NCI-H446 treated with DMSO at 0.1 percent for 48 hours (cell line): ENCODE data around the gene CEP55.

Experiments
- DNase-seq: peaks from one replicate; lab custom pipeline; 2025; lab: John Stamatoyannopoulos, UW

Gene CEP55

DNA sequence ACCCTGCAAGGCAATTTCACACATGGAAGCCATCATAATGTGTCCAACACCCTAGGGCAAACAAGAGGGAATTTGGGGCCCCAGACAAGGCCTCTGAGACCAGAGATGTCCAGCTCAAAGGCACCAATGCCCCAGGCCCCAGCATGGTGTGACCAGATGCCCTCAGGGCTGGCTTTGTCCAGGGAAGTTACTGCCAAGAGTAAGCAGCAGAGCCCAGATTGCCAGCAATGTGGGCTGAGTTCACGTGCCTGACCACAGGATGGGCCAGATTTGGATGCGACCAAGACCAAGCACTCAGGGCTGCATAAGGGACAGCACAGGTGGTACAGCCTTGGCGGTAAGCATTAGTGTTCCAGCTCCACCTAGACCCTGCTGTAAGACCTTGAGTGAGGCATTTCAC lies 27.0 kb upstream of the CEP55 start:
- no peak for DNase-seq

DNA sequence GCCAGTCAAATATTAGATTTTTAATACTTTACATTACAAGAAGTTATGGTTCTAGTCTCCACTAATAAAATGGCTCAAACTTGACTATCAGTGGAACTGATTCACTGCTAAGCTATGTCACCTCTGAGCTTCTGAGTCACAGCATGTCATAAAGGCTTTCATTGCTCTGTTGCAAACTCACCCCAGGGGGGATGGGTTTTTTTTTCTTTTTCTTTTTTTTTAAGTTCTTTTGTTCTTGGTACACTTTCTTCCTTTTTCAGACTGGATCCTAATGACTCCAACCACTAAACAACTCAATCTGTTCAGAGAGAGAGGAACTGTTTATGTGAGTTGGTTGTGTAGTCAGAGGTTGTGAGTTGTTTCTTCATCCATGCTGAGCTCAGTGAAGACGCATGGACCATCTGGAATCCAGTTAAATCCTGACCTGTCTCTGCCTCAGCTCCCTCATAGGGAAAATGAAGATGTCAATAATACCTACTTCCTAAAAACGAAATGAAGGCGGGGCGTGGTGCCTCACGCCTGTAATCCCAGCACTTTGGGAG lies 25.2 kb upstream of the CEP55 start:
- DNase-seq = no peak

DNA sequence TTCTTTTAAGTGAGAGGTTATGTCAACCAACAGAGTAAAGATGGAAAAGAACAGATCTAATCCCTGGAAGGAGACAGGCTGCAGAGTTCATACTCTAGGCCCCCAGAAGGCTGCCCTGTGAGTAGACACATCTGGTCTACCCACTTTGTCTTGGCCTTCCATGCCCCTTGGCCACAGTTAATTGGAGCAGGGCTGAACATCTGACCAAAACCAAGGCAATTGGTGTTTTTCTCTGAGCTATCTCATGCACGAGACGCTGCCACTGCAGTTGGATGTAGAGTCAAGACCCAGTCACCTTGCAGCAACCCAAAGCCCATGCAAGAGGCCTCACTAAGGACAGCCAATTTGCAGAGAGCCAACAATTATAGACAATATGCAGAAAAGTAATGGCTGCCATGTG lies 23.3 kb upstream of the CEP55 start:
- no peak for DNase-seq

DNA sequence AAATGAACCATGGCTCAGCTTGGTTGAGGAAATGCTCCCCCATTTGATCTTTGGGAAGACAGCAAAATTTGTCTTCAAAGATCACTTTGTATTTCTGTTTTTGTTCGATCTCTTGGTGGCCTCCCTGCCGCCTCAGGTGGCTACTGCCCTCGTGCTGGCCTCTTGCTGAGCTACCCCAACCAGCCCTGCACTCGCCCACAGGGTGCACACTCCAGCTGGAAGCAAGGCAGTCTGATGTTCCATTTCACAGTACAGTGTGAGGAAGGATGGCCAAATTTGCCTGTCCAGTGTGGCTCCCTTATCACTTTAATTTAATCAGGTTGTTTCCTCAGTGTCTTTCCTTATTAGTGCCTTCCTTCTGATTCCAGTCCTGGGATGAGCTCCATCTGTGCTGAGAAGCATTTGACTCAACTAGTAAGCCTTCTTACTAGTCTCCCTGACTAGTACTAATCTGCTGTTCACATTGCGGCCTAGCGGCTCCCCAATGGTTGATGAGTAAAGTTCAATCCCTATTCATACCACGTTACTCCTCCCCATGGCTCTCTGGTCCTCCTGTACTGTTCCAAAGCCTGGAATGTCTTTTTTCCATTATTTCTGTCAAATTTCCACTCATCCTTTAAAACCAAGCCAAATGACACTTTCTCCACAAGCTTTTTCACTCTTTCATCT lies 22.5 kb upstream of the CEP55 start:
- no peak for DNase-seq

DNA sequence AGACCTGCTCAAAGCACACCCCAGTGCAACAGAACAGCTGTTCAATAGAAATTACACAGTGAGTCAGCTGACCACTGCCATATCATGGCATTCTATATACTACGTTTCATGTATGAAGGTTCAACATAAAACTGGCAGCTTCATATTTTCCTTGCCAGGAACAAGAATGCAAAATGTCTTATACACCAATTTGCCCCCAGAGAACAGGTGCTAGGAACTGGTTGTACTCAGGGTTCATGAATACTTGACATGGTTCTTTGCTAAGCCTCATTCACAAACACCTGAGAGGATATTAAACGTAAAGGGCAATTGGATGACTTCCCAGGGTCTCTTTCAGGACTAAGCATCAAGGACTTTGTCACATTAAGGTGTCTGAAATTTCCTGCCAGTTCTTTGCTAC lies 21.2 kb upstream of the CEP55 start:
- DNase-seq = no peak

DNA sequence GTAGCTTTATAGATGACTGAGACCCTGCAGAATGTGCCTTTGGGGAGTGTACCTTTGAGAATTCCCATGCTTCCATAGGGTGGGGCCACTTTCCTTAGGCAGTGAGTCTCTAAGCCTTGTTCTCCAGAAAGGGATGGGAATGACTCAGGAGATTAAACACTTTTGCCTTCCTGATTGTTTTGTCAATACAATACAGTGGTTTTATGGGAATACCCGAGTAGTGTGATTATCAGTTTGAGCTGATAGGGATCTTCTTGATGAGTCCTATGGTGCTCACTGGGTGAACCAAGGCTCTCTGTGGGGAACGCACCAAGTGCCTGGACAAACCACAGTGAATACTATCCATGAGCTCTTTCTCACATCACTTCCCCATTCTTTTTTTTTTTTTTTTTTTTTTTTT lies 20.5 kb upstream of the CEP55 start:
- no peak for DNase-seq

DNA sequence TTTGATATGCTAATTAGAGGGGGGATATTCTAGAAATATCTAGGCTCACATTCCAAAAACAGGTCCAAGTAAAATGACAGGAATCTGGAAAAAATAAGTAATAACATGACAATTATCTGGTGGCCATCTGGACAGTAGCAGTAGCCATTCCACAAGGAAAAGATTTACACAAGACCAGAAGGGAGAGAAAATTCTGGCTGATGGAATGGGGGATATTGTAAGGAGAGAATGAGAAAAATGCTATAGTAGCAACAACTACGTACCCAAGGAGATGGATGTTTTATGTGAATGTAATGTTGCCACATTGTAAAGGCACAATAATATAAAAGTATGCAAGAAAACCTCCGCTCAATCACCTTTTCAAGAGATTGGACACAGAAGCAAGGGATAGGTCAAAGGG lies 19.7 kb upstream of the CEP55 start:
- no peak for DNase-seq

DNA sequence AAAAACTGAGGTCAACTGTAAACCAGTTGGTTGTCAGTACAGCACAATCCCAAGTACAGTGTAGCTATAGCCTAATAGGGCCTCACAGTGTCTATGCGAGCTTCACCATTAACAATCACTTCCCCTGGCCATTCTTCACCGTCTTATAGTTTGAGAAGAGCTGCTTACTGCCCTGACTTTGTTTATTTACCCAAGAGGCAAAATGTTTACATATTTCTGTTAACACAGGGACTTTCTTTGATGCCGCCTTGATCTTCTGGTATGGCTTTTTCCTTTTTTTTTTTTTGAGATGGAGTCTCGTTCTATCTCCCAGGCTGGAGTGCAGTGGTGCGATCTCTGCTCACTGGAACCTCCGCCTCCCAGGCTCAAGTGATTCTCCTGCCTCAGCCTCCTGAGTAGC lies 17.5 kb upstream of the CEP55 start:
- DNase-seq = no peak

DNA sequence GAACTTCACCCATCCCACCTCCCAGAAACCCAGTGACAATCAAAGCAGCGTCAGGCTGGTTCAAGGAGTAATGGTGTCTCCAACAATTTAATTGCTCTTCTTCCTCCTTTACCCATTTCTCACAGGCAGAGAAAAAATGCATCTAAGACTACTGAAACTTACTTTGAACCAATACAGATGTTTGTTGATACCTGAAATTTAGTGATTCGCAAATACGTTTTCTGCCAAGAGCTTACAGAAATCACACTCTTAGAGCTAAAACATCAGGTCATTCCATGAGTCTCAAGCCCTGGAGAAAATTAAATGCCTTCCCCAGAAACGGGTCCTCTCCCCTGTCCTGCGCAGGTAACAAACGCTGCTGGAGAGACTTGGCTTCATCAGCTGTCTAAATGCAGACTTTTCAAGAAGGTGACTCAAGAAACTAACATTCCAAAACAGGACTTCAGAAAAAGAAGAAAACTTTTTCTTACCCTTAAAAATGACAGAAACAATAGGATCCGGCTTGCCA lies 14.7 kb upstream of the CEP55 start:
- DNase-seq = no peak

DNA sequence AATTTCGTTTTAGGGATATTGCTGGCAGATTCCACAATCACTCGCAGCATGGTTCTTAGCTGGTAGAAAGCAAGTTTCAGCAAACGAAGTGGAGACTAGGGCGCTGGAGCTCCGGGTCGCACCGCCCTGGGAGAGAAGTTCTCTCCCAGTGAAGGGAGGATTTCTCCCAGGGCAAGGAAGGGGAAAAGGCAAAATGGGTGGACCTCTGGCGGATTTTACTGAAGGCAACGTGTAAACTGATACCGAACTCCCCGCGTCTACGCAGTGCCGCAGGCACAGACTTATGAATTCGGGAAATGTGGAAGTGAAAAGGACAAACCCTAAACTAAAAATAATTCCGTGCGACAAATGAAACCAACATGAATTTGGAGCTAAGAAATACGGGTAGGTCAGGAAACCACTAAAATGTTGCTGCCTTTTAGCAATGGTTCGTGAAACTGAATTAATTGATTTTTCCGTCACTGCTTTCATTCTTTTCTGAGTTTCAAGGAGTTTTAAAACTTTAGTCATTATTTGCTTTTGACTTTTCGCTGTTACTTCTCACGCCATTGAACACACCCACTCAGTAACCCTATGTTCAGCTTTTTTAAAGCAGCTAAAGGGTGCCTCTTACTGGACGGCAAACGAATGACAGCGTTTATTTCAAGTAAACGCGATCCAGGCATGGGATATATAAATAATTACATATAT lies 14.1 kb upstream of the CEP55 start, which contains the start of gene MYOF:
Gene MYOF, minus strand, starts transcription at position 190 of the 690 bp plus-strand sequence. Its CDS starts 140 bp downstream, at position 50.
- no peak for DNase-seq

DNA sequence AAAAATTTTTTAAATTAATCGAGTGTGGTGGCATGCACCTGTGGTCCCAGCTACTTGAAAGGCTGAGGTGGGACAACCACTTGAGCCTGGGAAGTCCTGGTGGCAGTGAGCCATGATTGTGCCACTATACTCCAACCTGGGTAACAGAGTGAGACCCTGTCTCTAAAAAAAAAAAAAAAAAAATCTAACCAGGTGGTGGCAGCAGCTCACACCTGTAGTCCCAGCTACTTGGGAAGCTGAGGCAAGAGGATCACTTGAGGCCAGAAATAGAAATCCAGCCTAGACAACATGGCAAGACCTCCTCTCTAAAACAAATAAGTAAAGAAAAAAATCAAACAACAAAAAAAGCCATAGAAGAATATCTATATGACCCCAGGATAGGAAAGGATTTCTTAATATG lies 10.7 kb upstream of the CEP55 start:
- no peak for DNase-seq

DNA sequence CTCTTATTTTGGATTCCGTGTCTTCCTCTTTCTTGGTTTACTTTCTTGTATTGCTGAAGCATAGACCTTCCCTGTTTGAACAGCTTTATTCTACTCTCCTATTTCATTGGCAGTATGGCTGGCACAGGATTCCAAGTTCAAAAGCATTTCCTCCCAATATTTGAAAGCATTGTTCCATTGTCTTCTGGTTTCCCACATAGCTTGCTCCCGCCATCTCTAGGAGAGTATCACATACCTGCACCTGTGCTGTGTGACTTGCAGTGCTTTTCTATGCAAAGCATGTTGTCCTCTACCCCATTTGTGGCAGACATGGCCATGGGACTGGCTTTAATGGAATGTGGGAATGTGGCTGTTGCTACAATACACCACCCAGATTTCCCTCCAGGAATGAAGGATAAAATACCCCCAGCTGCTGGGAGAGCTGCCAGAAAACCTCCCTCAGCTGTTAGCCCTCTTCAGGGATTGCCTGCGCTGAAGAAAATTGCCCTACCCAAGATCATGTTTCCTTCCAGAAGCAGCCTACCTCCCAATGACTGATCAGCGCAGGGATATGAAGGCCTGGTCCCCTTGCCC lies 7.4 kb upstream of the CEP55 start:
- DNase-seq = no peak

DNA sequence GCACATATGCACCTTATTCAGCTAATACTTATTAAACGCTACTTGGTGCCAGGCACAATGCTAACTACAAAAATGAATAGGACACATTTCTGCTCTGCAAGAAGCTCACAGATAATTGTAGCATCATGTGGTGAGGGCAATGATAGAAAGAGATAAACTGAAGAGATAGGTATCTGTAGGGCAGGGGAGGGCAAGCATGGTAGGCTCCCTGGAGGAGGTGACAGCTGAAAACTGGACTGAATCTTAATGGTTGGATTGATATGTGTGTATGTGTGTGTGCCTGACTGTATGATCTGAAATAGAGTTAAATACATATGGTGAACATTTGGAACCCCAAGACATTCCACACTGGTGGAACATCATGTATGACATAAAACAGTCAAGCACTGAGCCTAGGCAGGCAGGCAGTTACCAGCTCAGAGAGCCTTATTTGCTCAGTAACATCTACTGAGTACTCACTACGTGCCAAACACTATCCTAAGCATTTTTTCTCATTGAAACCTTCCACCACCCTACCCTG lies 4.8 kb upstream of the CEP55 start:
- no peak for DNase-seq

DNA sequence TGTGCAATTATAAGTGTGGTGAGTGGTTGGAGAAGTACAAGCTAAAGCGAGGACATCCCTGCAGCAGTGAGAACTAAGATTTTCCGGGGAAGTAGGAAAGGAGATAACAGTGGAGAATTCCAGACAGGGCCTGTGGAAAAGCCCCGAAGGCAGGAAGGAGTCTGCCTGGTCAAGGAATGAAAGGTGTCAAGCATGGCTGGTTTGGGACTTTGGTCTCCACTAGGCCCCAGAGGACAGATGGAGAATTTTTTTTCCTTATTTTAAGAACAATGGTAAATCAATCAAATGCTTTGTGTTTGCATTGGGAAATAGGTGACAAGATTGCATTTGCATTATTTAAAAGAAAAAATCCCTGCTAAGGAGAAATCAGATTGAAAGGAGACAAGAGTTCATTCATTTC lies 3.2 kb upstream of the CEP55 start:
- no peak for DNase-seq

DNA sequence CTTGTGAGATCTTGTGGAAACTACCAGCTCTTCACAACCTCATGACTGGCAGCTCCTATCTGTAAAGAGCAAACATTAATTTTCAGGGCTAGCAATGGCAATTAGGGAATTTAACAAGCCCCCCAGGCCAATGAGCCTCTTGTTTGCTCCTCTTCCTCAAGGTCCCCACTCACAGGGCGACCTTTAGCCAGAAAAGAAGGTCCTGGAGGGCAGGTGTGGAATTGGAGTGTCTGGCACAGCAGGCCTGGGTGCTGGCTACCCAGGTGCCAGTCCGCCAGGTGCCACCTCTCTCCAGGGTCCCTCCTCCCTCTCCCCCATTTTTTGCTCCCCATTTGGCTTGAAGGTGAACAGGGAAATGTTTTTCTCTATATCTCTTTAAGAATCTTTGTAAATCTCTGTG lies 1.9 kb upstream of the CEP55 start:
- no peak for DNase-seq

DNA sequence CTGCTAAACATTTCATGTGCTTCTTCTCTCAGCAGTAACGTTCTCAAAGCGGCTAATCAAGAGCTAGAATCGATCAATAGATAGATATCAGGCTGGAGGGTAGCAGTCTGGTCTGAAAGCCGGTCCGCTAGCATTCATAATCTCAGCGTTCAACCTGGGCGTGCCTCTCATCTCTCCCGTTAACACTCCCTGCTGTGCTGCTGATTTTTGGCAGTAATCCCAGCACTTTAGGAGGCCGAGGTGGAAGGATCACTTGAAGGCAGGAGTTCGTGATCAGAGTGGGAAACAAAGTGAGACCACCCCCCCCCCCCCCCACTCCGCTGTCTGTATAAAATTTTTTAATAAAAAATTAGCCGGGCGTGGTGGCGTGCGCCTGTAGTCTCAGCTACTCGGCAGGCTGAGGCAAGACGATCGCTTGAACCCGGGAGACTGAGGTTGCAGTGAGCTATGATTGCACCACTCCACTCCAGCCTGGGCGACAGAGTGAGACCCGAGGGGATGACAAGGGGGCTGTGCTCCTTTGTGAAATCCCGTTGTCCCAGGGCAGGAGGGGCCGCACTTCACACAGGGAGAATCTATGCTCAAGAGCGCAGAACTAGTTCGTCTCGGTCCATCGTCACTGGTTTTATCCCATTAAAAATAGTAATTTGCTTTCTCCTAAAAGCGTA lies 624 bp upstream of the CEP55 start:
- DNase-seq = no peak

DNA sequence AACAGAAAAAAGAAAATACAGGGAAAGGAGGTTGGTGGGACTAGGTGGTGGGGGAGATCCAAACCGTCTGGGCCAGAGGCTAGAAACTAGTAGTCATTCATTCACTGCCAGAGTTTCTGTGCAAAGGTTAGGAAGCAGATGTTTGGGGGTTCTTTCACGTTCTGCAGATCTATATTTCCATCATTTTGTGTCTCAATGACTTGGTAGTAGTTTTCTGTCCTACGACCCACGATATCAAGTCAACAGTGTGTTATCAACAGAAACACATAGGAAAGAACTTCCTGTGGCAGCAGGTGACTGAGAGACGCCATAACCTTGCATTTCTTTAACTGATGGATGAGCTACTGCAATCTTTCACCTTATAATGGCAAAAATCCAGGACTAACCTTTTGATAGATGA lies 1.8 kb downstream of the CEP55 start:
- DNase-seq = no peak

DNA sequence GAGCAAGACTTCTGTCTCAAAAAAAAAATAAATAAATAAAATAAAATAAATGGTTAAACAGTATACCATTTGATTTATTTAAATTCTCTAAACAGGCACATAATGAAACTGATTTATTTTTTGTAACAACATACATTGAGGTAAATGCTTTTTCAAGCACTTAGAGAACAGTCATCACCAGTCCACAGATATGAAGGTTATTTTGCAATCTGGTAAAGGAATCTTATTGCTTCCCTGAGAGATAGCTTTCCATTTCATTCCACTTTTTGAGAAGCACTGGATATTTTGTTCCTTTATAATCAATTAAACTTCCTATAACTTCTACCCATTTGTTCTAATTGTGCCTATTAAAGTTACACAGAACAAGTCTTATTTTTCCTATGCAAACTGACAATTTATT lies 5.2 kb downstream of the CEP55 start:
- no peak for DNase-seq

DNA sequence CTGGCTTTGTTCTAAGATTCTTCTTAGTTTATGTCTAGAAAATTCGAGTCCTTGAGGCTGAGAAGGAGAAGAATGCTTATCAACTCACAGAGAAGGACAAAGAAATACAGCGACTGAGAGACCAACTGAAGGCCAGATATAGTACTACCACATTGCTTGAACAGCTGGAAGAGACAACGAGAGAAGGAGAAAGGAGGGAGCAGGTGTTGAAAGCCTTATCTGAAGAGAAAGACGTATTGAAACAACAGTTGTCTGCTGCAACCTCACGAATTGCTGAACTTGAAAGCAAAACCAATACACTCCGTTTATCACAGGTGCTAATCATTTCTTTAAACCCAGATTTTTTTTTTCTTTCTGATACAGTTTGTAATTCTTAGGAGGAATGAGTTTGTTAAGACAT lies 6.7 kb downstream of the CEP55 start:
- DNase-seq = no peak

DNA sequence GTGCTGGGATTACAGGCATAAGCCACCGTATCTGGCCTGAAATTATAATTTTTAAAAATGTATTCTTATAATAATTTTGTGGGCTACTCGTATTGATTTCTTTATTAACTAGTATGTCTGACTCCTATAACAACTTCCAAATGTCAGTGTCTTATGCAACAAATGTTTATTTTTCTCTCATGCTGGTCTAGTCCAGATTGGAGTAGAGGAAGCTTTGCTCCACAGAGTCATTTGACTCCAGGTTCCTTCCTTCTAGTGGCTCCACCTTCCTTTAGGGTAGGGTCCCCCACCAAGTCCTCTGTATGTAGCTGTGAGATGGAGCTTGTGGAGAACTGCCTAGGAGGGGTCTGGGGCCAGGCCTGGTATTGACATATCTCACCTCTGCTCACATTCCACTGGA lies 8.7 kb downstream of the CEP55 start:
- no peak for DNase-seq

DNA sequence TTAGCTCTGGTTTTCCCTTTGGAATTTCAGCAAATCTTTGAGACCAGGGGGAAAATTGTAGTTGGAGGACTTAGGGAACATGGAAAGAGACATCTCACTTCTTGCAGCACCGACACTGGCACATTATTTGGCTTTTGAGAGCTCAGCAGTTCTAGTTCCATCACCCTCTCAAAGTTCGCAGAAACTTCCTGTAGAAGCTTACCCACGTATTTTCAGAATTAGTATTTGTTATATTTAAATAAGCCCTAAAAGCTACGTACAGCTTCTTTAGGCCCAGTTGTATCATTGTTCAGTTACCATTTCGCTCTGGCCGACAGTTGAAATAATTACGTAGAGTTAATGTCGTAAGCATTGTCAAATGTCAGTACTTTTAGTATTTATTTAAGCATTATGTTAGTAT lies 13.4 kb downstream of the CEP55 start:
- DNase-seq = no peak

DNA sequence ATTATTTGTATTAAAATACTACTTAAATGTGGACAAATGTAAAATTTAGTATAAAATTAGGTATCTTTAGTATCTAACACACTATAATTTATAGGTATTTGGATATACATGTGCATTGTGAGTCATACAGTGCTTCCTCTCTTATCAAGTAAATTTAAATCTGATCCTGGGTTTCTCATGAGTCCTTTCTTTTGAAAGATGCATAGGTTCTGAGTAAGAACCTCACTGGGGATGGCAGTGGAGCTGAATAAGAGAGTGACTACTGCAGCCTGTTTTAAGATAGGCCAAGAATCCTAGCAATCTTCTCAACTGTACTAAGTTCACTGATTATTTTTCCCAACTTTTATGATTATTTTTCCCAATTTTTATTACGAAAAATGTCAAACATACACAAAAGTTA lies 16.2 kb downstream of the CEP55 start:
- DNase-seq = no peak
